HFFc6 (cell line): Measurements from ENCODE around the gene OR4N2. TPM values are rescaled to one million over a fixed set of nuclear protein-coding genes. Genes with fewer than 3 reads are reported as not detected.
"Not testable (repeated sequence)": the region's sequence is repeated elsewhere in the genome, so short reads cannot be mapped to it uniquely, and the experiment has no call there.

ENCODE experiments used
- DNase-seq: peaks from one replicate; pipeline ENCODE4 v3.0.0-alpha.2; 2018
- H3K27ac Mint-ChIP-seq: 2 replicates; pipeline ENCODE4 v1.8.0; 2020; ENCODE audit warnings: mild to moderate bottlenecking, mixed read lengths
- H3K27me3 Mint-ChIP-seq: 2 replicates; pipeline ENCODE4 v1.8.0; 2021; ENCODE audit warnings: mild to moderate bottlenecking, moderate library complexity, mixed read lengths; ENCODE audit not compliant: insufficient read depth
- H3K36me3 Mint-ChIP-seq: 2 replicates; pipeline ENCODE4 v1.8.0; 2021; ENCODE audit warnings: low read depth, mixed read lengths
- H3K4me1 Mint-ChIP-seq: 2 replicates; pipeline ENCODE4 v1.8.0; 2020; ENCODE audit warnings: low read depth, mixed read lengths
- H3K4me3 Mint-ChIP-seq: 2 replicates; pipeline ENCODE4 v1.8.0; 2020; ENCODE audit warnings: mild to moderate bottlenecking, moderate library complexity, mixed read lengths
- H3K9me3 Mint-ChIP-seq: 2 replicates; pipeline ENCODE4 v1.8.0; 2020; ENCODE audit warnings: mild to moderate bottlenecking, mixed read lengths
- total RNA-seq, 6 experiments: library from RNA; stranded (reverse); fragmentation: NEBNext Ultra II Directional; extraction: Animal tissue kit (Norgen Biotek cat#: 25700); gene quantifications; 2 replicates in 1 of 6; 3 replicates in 5 of 6; pipeline ENCODE4 v1.2.3, GENCODE V29; 2021
- TF ChIP-seq, protein P1 (sequence below): fragments of 200-600 bp; sonication (generic); IDR thresholded peaks from 2 replicates; pipeline ENCODE4 v1.5.0; 2021; ENCODE audit warnings: antibody characterized with exemption, mild to moderate bottlenecking

Gene OR4N2
- total RNA-seq, 6 experiments from 2014 or later: not detected

DNA sequence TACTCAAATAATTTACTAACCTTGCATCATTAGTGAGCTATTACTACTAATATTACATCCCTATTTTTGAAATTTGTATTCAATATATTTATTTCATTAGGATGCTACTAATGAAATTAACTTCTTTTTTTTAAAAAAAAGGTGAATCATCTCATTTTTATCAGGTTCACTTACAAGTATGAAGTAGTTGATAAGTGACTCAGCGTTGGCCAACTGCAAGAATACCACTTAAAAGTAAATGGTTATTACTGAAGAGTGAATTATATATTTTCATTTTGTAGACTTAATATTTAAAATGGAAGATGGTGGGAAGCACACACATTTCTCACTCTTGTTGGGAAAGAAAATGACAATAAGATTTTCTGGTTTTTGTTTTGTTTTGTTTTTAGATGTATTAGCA, 19.6 kb downstream of the OR4N2 start:
- no peaks in the 10 kb centered on the region for H3K4me1 Mint-ChIP-seq
- H3K27ac Mint-ChIP-seq: no peak overlapping the region
- peaks cover 28% of the 10 kb centered on the region for H3K9me3 Mint-ChIP-seq
- H3K4me3 Mint-ChIP-seq: no peak overlapping the region
- no peaks in the 10 kb centered on the region for H3K27me3 Mint-ChIP-seq
- no peak for DNase-seq
- TF ChIP-seq, protein P1, sequence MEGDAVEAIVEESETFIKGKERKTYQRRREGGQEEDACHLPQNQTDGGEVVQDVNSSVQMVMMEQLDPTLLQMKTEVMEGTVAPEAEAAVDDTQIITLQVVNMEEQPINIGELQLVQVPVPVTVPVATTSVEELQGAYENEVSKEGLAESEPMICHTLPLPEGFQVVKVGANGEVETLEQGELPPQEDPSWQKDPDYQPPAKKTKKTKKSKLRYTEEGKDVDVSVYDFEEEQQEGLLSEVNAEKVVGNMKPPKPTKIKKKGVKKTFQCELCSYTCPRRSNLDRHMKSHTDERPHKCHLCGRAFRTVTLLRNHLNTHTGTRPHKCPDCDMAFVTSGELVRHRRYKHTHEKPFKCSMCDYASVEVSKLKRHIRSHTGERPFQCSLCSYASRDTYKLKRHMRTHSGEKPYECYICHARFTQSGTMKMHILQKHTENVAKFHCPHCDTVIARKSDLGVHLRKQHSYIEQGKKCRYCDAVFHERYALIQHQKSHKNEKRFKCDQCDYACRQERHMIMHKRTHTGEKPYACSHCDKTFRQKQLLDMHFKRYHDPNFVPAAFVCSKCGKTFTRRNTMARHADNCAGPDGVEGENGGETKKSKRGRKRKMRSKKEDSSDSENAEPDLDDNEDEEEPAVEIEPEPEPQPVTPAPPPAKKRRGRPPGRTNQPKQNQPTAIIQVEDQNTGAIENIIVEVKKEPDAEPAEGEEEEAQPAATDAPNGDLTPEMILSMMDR: no peak
- peaks cover 12% of the 10 kb centered on the region for H3K36me3 Mint-ChIP-seq

DNA sequence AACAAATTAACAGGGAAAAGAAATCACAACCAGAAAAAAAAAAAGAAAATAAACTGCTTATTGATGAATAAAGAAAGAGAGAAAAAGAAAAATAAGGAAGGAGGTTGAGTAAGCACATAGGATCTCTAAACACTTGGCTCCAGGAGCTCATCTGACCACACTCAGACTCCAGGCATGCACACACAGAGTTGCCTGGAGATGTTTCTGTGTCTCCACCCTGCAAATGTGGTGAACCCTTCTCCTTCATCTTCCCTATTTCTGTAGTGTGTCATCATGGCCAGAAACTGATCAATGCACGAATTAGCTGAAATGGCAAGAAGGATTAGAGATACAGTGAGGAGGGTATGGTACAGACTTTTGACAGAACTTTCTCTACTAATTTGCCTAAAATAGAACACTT, 20.2 kb downstream of the OR4N2 start:
- DNase-seq: peak; percentile 4
- Mint-ChIP-seq H3K27me3 (no peaks in the 10 kb centered on the region), H3K9me3 (peaks cover 24% of the 10 kb centered on the region), H3K4me3 (no peak overlapping the region), H3K36me3 (peaks cover 12% of the 10 kb centered on the region), H3K27ac (no peak overlapping the region), H3K4me1 (no peaks in the 10 kb centered on the region)
- TF ChIP-seq, protein P1: no peak

DNA sequence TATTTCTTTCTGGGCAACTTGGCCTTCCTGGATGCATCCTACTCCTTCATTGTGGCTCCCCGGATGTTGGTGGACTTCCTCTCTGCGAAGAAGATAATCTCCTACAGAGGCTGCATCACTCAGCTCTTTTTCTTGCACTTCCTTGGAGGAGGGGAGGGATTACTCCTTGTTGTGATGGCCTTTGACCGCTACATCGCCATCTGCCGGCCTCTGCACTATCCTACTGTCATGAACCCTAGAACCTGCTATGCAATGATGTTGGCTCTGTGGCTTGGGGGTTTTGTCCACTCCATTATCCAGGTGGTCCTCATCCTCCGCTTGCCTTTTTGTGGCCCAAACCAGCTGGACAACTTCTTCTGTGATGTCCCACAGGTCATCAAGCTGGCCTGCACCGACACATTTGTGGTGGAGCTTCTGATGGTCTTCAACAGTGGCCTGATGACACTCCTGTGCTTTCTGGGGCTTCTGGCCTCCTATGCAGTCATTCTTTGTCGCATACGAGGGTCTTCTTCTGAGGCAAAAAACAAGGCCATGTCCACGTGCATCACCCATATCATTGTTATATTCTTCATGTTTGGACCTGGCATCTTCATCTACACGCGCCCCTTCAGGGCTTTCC, 24.2 kb downstream of the OR4N2 start:
- H3K36me3 Mint-ChIP-seq, H3K27ac Mint-ChIP-seq, H3K27me3 Mint-ChIP-seq, DNase-seq, H3K4me3 Mint-ChIP-seq, H3K4me1 Mint-ChIP-seq: not testable (repeated sequence)
- peaks cover 15% of the 10 kb centered on the region for H3K9me3 Mint-ChIP-seq

DNA sequence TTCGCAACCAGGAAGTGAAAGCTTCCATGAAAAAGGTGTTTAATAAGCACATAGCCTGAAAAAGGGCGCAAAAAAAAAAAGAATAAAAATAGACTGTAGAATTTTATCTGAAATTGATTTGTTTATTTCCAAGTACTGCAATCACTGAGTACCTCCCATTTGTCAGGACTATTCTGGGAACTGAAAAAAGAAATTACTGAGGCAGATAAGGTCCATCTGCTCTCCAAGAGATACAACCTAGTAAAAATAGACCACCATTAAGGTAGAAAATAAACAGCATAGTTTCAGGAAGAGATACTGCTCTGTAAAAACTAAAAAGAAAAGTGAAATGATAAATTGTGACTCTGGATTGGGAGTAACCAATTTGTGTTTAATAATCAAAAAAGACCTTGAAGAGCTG, 24.7 kb downstream of the OR4N2 start:
- Mint-ChIP-seq H3K36me3 (no peaks in the 10 kb centered on the region; the same call in 1 of the 2 replicates), H3K27ac (no peak overlapping the region), H3K4me3 (no peak overlapping the region), H3K9me3 (peaks cover 21% of the 10 kb centered on the region), H3K4me1 (no peaks in the 10 kb centered on the region), H3K27me3 (no peaks in the 10 kb centered on the region)
- TF ChIP-seq, protein P1: no peak
- DNase-seq: no peak

DNA sequence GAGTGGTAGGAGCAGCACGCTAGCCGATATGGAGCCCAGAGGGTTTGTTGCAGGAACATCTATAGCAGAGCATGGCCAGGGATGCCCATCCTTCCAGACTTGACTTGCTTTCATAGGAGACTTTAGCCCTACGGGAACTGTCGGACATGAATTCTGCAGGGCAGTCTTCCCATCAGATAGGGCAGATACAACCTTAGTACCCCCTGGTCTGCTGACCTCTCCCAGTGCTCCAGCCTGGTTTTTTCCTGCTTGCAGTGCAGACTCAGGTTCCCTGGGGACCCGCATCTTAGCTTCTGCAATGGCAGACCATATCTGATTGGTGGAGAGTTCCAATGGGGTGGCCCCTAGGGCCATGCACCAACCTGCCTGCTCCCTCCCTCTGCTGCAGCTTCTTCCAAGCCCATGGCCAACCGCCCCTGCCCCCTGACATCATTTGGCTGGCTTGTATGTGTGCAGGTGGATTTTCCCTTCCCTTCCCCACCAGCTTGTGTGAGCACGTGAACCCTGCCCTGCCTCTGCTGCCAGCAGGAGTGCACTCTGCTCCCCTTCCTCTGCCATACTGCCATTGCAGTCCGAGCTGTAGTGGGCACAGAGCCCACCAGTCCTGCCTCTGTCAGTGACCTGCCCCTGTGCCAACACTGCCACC, 30.8 kb downstream of the OR4N2 start:
- not testable (repeated sequence) for H3K4me3 Mint-ChIP-seq, H3K27ac Mint-ChIP-seq, DNase-seq, H3K4me1 Mint-ChIP-seq, H3K27me3 Mint-ChIP-seq, H3K36me3 Mint-ChIP-seq
- peaks cover 27% of the 10 kb centered on the region for H3K9me3 Mint-ChIP-seq

DNA sequence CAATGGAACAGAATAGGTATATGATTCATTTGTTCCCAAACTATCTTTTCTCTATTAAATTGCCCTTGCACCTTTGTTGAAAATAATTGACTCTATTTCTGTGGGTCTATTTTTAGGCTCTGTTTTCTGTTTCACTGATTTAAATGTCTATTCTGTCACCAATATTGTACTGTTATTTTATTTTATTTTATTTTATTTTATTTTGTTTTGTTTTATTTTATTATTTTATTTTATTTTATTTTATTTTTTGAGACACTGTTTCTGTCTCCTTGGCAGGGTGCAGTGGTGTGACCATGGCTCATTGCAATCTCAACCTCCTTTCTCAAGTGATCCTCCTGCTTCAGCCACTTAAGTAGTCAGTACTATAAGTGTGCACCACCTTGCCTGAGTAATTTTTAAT, 34.9 kb downstream of the OR4N2 start:
- Mint-ChIP-seq H3K4me1 (no peaks in the 10 kb centered on the region), H3K4me3 (no peak overlapping the region), H3K36me3 (no peaks in the 10 kb centered on the region), H3K27ac (no peak overlapping the region), H3K9me3 (peaks cover 9% of the 10 kb centered on the region), H3K27me3 (no peaks in the 10 kb centered on the region)
- DNase-seq: no peak
- TF ChIP-seq, protein P1: no peak
